ENCODE data around the gene PAK5. TPM values are rescaled to one million over a fixed set of nuclear protein-coding genes. Genes with fewer than 3 reads are reported as not detected.

PAK5 gene
- total RNA-seq, 1 donor from 2014 or later = 0.21 TPM

GRCh38 chr20:9571783-9572182 is 267.1 kb downstream of the PAK5 start:
- intact Hi-C loops (cut with DNase I) = no loop called here
- ATAC-seq = no peak
- no peaks in the 10 kb centered on the region for H3K9me3 ChIP-seq
- H3K27me3 ChIP-seq (ENCODE audit: low read depth) = no peaks in the 10 kb centered on the region
- no peak overlapping the region for H3K27ac ChIP-seq
- H3K4me3 ChIP-seq = no peak overlapping the region
- DNase-seq = no peak
- H3K4me1 ChIP-seq = no peaks in the 10 kb centered on the region
- no peaks in the 10 kb centered on the region for H3K36me3 ChIP-seq
- TF ChIP-seq, protein P1, sequence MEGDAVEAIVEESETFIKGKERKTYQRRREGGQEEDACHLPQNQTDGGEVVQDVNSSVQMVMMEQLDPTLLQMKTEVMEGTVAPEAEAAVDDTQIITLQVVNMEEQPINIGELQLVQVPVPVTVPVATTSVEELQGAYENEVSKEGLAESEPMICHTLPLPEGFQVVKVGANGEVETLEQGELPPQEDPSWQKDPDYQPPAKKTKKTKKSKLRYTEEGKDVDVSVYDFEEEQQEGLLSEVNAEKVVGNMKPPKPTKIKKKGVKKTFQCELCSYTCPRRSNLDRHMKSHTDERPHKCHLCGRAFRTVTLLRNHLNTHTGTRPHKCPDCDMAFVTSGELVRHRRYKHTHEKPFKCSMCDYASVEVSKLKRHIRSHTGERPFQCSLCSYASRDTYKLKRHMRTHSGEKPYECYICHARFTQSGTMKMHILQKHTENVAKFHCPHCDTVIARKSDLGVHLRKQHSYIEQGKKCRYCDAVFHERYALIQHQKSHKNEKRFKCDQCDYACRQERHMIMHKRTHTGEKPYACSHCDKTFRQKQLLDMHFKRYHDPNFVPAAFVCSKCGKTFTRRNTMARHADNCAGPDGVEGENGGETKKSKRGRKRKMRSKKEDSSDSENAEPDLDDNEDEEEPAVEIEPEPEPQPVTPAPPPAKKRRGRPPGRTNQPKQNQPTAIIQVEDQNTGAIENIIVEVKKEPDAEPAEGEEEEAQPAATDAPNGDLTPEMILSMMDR (IDR thresholded peaks at IDR 0.05) = no peak

DNA sequence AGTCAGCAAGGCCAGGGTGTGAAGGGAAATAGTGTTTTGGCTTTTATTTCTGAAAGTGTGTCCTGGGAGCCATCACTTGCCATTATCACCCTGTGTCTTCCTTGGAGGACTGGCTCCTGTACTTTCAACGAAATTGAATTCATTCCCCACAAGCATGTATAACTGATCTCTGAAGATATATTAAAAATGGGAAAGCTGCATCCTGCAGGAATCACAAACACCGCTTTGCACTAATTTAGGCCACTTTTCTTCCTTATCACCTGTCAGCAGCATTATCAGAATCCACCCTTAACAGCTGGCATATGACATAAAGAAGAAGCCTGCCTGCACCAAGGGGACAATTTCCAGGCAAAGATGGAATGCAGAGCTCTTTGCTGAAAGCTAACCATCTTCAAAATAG is 268.3 kb downstream of the PAK5 start:
- ATAC-seq (no peak), DNase-seq (no peak)
- Histone ChIP-seq H3K36me3 (no peaks in the 10 kb centered on the region), H3K4me3 (no peak overlapping the region), H3K9me3 (no peaks in the 10 kb centered on the region), H3K4me1 (no peaks in the 10 kb centered on the region), H3K27me3 (ENCODE audit: low read depth) (no peaks in the 10 kb centered on the region), H3K27ac (no peak overlapping the region)
- TF ChIP-seq, protein P1 (IDR thresholded peaks at IDR 0.05) = no peak
- intact Hi-C loops (cut with DNase I) = no loop called here

- no peaks in the 10 kb centered on the region for H3K27me3 ChIP-seq (ENCODE audit: low read depth)
- TF ChIP-seq, protein P1 (IDR thresholded peaks at IDR 0.05) = no peak
- ATAC-seq (no peak), DNase-seq (no peak)
- no peaks in the 10 kb centered on the region for H3K4me1 ChIP-seq
- H3K27ac ChIP-seq = no peak overlapping the region
- H3K9me3 ChIP-seq = no peaks in the 10 kb centered on the region
- intact Hi-C loops (cut with DNase I) = no loop called here
- no peak overlapping the region for H3K4me3 ChIP-seq
- no peaks in the 10 kb centered on the region for H3K36me3 ChIP-seq
Measured at GRCh38 chr20:9566977-9567376, 271.9 kb downstream of the PAK5 start.

GRCh38 chr20:9565910-9566550 is 272.8 kb downstream of the PAK5 start:
- TF ChIP-seq, protein P1 (IDR thresholded peaks at IDR 0.05) = no peak
- Histone ChIP-seq H3K27ac (no peak overlapping the region), H3K36me3 (no peaks in the 10 kb centered on the region), H3K4me1 (no peaks in the 10 kb centered on the region), H3K9me3 (no peaks in the 10 kb centered on the region), H3K27me3 (ENCODE audit: low read depth) (no peaks in the 10 kb centered on the region), H3K4me3 (no peak overlapping the region)
- ATAC-seq (no peak), DNase-seq (no peak)
- intact Hi-C loops (cut with DNase I) = no loop called here

DNA sequence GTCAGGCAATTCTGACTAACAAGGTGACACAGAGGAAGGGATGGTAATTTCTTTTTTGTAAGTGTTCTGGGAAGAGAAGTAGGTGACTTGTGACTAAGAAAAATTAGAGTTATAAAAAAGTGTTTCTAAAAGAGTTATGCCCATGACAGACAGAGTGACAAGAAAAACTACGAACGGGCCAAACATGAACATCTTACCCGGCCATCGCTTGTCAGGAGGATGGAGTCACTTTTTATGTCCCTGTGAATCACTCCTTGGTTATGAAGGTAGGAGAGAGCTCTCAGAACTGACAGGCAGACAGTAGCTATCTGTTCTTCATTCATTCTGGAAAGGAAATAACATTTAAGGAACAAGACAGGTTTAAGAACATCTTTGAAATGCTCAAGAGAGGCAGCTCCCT is 281.5 kb downstream of the PAK5 start:
- TF ChIP-seq, protein P1 (IDR thresholded peaks at IDR 0.05) = no peak
- intact Hi-C loops (cut with DNase I) = no loop called here
- DNase-seq (no peak), ATAC-seq (no peak)
- Histone ChIP-seq H3K4me1 (no peaks in the 10 kb centered on the region), H3K36me3 (no peaks in the 10 kb centered on the region), H3K27ac (no peak overlapping the region), H3K9me3 (no peaks in the 10 kb centered on the region), H3K4me3 (no peak overlapping the region), H3K27me3 (ENCODE audit: low read depth) (no peaks in the 10 kb centered on the region)

Data from lower lobe of right lung (tissue), 2 donors.